HL-60 (cell line): ENCODE data around the gene ISLR2.

Experiments
- POLR2AphosphoS5 ChIP-seq: IDR thresholded peaks from 2 replicates; pipeline ENCODE4 v1.6.1; 2012; ENCODE audit warnings: low read depth
- TF ChIP-seq, protein P1 (sequence below): IDR thresholded peaks from one replicate; pipeline ENCODE4 v1.5.1; 2011; ENCODE audit warnings: low read length, control low read depth, inconsistent platforms; ENCODE audit not compliant: insufficient read depth

DNA sequence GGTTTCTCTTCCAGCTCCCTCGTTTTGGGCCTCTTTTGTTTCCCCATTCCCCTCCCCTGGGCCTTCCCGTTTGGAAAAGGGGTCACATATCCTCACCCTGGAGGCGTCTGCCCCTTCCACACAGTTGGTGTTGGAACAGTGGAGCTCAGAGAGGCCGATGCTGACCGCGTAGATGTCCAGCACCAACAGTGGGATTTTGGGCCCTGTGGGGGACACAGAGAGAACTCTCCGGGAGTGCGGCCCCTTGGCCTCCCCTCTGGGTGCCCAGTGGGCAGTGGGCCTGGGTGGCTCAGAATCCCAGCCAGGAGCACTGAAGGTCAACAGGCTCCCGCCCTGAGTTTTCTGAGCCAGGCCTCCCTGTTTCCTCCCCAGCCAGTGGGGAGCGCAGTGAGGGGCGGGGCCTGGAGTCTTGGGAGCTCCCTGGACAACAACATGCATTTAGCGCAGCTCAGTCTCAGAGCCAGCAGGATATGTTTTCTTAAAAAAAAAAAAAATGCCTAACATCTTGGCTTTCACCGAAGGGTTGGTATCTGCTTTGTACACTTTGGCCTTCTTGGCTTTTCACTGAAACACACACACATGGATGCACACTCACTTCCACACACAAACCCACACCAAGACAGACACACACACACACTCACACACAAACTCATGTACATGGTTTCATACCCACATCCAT lies 42.5 kb downstream of the ISLR2 start:
- TF ChIP-seq, protein P1, sequence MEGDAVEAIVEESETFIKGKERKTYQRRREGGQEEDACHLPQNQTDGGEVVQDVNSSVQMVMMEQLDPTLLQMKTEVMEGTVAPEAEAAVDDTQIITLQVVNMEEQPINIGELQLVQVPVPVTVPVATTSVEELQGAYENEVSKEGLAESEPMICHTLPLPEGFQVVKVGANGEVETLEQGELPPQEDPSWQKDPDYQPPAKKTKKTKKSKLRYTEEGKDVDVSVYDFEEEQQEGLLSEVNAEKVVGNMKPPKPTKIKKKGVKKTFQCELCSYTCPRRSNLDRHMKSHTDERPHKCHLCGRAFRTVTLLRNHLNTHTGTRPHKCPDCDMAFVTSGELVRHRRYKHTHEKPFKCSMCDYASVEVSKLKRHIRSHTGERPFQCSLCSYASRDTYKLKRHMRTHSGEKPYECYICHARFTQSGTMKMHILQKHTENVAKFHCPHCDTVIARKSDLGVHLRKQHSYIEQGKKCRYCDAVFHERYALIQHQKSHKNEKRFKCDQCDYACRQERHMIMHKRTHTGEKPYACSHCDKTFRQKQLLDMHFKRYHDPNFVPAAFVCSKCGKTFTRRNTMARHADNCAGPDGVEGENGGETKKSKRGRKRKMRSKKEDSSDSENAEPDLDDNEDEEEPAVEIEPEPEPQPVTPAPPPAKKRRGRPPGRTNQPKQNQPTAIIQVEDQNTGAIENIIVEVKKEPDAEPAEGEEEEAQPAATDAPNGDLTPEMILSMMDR, result no peak
- TF ChIP-seq POLR2AphosphoS5, result no peak
